ENCODE results near the gene RPS15.

RPS15 gene

DNA sequence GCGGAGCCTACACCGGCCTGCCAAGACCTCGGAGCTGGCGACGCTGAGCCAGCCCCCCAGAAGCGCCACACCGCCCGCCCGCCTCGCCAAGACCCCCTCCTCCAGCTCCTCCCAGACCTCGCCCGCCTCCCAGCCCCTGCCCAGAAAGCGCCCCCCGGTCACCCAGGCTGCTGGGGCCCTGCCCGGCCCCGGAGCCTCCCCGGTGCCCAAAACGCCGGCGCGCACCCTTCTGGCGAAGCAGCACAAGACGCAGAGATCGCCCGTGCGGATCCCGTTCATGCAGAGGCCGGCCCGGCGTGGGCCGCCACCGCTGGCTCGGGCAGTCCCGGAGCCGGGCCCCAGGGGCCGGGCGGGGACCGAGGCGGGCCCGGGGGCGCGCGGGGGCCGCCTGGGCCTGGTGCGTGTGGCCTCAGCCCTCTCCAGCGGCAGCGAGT is 30.6 kb downstream of the RPS15 start:
- H3K9me2 ChIP-seq (replicated peaks; ENCODE audit: low read depth, low read length) = no peaks in the 10 kb centered on the region
- no peak overlapping the region for H3K9ac ChIP-seq (ENCODE audit: low read depth, low read length, poor library complexity, severe bottlenecking)
- no peaks in the 10 kb centered on the region for H3K27me3 ChIP-seq (ENCODE audit: insufficient read depth, low read length, poor library complexity, severe bottlenecking)
- no peak overlapping the region for H3K4me3 ChIP-seq (ENCODE audit: low read length, poor library complexity, severe bottlenecking)
- H3K36me3 ChIP-seq (ENCODE audit: insufficient read depth, low read length) = no peaks in the 10 kb centered on the region
- H2AFZ ChIP-seq (ENCODE audit: low read length) = no peak overlapping the region
- no peaks in the 10 kb centered on the region for H3F3A ChIP-seq (ENCODE audit: low read depth)
- no peaks in the 10 kb centered on the region for H3K9me3 ChIP-seq (ENCODE audit: insufficient read depth, low read depth, low read length)
- no peaks in the 10 kb centered on the region for H3K79me2 ChIP-seq (ENCODE audit: insufficient read depth, low read length)
- no peak overlapping the region for H3K4me2 ChIP-seq (ENCODE audit: low read depth, low read length, poor library complexity, severe bottlenecking)
- no peak for TF ChIP-seq EZH2phosphoT487 (IDR thresholded peaks at IDR 0.05; ENCODE audit: borderline replicate concordance)
- TF ChIP-seq, protein P1, sequence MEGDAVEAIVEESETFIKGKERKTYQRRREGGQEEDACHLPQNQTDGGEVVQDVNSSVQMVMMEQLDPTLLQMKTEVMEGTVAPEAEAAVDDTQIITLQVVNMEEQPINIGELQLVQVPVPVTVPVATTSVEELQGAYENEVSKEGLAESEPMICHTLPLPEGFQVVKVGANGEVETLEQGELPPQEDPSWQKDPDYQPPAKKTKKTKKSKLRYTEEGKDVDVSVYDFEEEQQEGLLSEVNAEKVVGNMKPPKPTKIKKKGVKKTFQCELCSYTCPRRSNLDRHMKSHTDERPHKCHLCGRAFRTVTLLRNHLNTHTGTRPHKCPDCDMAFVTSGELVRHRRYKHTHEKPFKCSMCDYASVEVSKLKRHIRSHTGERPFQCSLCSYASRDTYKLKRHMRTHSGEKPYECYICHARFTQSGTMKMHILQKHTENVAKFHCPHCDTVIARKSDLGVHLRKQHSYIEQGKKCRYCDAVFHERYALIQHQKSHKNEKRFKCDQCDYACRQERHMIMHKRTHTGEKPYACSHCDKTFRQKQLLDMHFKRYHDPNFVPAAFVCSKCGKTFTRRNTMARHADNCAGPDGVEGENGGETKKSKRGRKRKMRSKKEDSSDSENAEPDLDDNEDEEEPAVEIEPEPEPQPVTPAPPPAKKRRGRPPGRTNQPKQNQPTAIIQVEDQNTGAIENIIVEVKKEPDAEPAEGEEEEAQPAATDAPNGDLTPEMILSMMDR (conservative IDR thresholded peaks at IDR 0.05; ENCODE audit: low read length) = no peak
- no peaks in the 10 kb centered on the region for H3K4me1 ChIP-seq (ENCODE audit: insufficient read depth, low read length, poor library complexity, severe bottlenecking)
- H4K20me1 ChIP-seq (ENCODE audit: insufficient read depth, low read length, poor library complexity, severe bottlenecking) = peaks cover 14% of the 10 kb centered on the region

GRCh38 chr19:1469255-1470054 is 31.3 kb downstream of the RPS15 start:
- Histone ChIP-seq H3K9me3 (ENCODE audit: insufficient read depth, low read depth, low read length) (no peaks in the 10 kb centered on the region), H4K20me1 (ENCODE audit: insufficient read depth, low read length, poor library complexity, severe bottlenecking) (peaks cover 14% of the 10 kb centered on the region), H3K36me3 (ENCODE audit: insufficient read depth, low read length) (no peaks in the 10 kb centered on the region), H3K4me2 (ENCODE audit: low read depth, low read length, poor library complexity, severe bottlenecking) (no peak overlapping the region), H3K4me1 (ENCODE audit: insufficient read depth, low read length, poor library complexity, severe bottlenecking) (no peaks in the 10 kb centered on the region), H2AFZ (ENCODE audit: low read length) (no peak overlapping the region), H3K79me2 (ENCODE audit: insufficient read depth, low read length) (no peaks in the 10 kb centered on the region), H3K27me3 (ENCODE audit: insufficient read depth, low read length, poor library complexity, severe bottlenecking) (no peaks in the 10 kb centered on the region), H3K9ac (ENCODE audit: low read depth, low read length, poor library complexity, severe bottlenecking) (no peak overlapping the region), H3K9me2 (replicated peaks; ENCODE audit: low read depth, low read length) (no peaks in the 10 kb centered on the region), H3K4me3 (ENCODE audit: low read length, poor library complexity, severe bottlenecking) (no peak overlapping the region), H3F3A (ENCODE audit: low read depth) (no peaks in the 10 kb centered on the region)
- TF ChIP-seq, protein P1 (conservative IDR thresholded peaks at IDR 0.05; ENCODE audit: low read length) = no peak
- TF ChIP-seq EZH2phosphoT487 (IDR thresholded peaks at IDR 0.05; ENCODE audit: borderline replicate concordance) = no peak

GRCh38 chr19:1470055-1470304 is 31.8 kb downstream of the RPS15 start:
- Histone ChIP-seq H3K4me2 (ENCODE audit: low read depth, low read length, poor library complexity, severe bottlenecking) (no peak overlapping the region), H3K4me1 (ENCODE audit: insufficient read depth, low read length, poor library complexity, severe bottlenecking) (no peaks in the 10 kb centered on the region), H3K9me3 (ENCODE audit: insufficient read depth, low read depth, low read length) (no peaks in the 10 kb centered on the region), H3K36me3 (ENCODE audit: insufficient read depth, low read length) (no peaks in the 10 kb centered on the region), H3K9ac (ENCODE audit: low read depth, low read length, poor library complexity, severe bottlenecking) (no peak overlapping the region), H3K4me3 (ENCODE audit: low read length, poor library complexity, severe bottlenecking) (no peak overlapping the region), H3K79me2 (ENCODE audit: insufficient read depth, low read length) (no peaks in the 10 kb centered on the region), H3K9me2 (replicated peaks; ENCODE audit: low read depth, low read length) (no peaks in the 10 kb centered on the region), H2AFZ (ENCODE audit: low read length) (no peak overlapping the region), H4K20me1 (ENCODE audit: insufficient read depth, low read length, poor library complexity, severe bottlenecking) (peaks cover 14% of the 10 kb centered on the region), H3F3A (ENCODE audit: low read depth) (no peaks in the 10 kb centered on the region), H3K27me3 (ENCODE audit: insufficient read depth, low read length, poor library complexity, severe bottlenecking) (no peaks in the 10 kb centered on the region)
- TF ChIP-seq, protein P1 (conservative IDR thresholded peaks at IDR 0.05; ENCODE audit: low read length) = no peak
- no peak for TF ChIP-seq EZH2phosphoT487 (IDR thresholded peaks at IDR 0.05; ENCODE audit: borderline replicate concordance)
